Omental fat pad (tissue), 4 donors: Measurements from ENCODE around the gene TTC31. TPM values are rescaled to one million over a fixed set of nuclear protein-coding genes. Genes with fewer than 3 reads are reported as not detected.

Source experiments
- ATAC-seq: fragments of 150-250 bp; one replicate; pipeline ENCODE4 v1.9.1; 2016; ENCODE audit warnings: mild to moderate bottlenecking, moderate library complexity; ENCODE audit not compliant: low FRiP score
- DNase-seq: peaks from one replicate; pipeline ENCODE4 v3.0.0-alpha.2; 2019; ENCODE audit warnings: low spot score
- total RNA-seq, 4 donors: library from RNA; depleted of rRNA; stranded (reverse); fragments of >200 nt; gene quantifications; one replicate each; pipeline ENCODE4 v1.1.0, GENCODE V29; 2016
- TF ChIP-seq, protein P1 (sequence below), 3 donors: fragments of 450-650 bp; IDR thresholded peaks; one replicate each; pipeline ENCODE4 v1.5.1; 2016 to 2017; ENCODE audit warnings: antibody characterized with exemption in 3 of 3, mild to moderate bottlenecking in 3 of 3, moderate library complexity in 2 of 3

Gene TTC31
- total RNA-seq, 4 donors from 2014 or later, result 16.8 to 25.7 (median 22.1) TPM

- DNase-seq (no peak), ATAC-seq (no peak)
- TF ChIP-seq, protein P1, sequence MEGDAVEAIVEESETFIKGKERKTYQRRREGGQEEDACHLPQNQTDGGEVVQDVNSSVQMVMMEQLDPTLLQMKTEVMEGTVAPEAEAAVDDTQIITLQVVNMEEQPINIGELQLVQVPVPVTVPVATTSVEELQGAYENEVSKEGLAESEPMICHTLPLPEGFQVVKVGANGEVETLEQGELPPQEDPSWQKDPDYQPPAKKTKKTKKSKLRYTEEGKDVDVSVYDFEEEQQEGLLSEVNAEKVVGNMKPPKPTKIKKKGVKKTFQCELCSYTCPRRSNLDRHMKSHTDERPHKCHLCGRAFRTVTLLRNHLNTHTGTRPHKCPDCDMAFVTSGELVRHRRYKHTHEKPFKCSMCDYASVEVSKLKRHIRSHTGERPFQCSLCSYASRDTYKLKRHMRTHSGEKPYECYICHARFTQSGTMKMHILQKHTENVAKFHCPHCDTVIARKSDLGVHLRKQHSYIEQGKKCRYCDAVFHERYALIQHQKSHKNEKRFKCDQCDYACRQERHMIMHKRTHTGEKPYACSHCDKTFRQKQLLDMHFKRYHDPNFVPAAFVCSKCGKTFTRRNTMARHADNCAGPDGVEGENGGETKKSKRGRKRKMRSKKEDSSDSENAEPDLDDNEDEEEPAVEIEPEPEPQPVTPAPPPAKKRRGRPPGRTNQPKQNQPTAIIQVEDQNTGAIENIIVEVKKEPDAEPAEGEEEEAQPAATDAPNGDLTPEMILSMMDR (IDR thresholded peaks at IDR 0.05), result no peak
Observed at GRCh38 chr2:74493546-74493945, 10.7 kb downstream of the TTC31 start.

DNA sequence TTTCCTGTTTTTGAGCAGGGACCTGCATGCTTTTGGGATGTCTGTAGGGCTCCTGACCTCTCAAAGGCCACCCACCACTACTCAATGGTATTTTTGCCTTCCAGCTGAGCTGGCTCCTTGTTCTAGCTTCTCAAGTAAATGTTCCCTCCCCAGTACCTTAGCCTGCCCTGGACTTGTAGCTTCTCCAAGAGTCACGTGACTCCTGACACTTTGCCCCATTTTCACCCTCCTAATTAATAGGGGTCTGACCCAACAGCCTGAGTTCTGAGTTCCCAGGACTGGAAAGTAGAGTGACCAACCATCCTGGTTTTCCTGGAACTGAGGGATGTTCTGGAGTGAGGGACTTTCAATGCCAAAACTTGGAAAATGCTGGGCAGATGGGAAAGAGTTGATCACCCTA is 12.6 kb downstream of the TTC31 start:
- TF ChIP-seq, protein P1 (IDR thresholded peaks at IDR 0.05), result no peak
- DNase-seq, result no peak
- no peak for ATAC-seq

DNA sequence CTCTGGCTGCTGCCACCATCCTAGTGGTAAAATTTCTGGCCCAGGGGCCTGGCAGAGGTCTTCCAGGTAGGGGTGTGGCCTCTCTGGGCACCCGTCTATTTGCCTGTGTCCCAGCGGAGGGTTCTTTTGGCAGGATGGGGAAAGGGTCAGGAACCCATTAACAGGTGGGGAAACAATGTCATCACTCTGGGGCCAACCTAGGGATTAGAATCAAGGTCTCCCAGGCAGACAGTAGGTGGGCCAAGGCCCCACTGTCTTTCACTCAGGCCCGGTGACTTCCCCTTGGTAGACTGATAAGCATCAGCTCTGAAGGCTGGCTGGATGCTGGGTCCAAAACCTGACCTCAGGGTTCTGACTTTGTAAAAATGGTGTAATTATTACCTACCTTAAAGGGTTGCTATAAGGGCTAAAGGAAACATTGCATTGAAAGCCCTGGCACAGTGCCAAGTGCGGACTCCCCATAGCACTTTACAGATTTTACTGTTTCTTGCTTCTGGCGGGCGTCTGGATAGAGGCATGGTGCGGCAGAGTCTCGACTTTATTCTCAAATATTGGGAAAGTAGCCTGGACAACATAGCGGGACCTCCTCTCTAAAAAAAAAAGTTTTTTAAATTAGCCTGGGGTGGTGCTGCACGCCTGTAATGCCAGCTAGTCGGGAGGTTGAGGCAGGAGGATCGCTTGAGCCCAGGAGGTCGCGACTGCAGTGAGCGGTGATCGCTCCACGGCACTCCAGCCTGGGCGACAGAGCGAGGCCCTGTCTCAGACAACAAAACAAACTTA is 14.3 kb downstream of the TTC31 start:
- TF ChIP-seq, protein P1 (IDR thresholded peaks at IDR 0.05), result no peak
- ATAC-seq (no peak), DNase-seq (no peak)

GRCh38 chr2:74497777-74498499 is 15.1 kb downstream of the TTC31 start:
- DNase-seq, result no peak
- peak; percentile 27 for ATAC-seq
- TF ChIP-seq, protein P1 (IDR thresholded peaks at IDR 0.05), result no peak

GRCh38 chr2:74498500-74499266 is 15.8 kb downstream of the TTC31 start:
- ATAC-seq, result no peak
- TF ChIP-seq, protein P1 (IDR thresholded peaks at IDR 0.05), result no peak
- no peak for DNase-seq

- ATAC-seq (no peak), DNase-seq (no peak)
- TF ChIP-seq, protein P1 (IDR thresholded peaks at IDR 0.05), result no peak
Observed at GRCh38 chr2:74499267-74499939, 16.5 kb downstream of the TTC31 start, which contains the start of gene LBX2. LBX2 (minus strand) TSS chr2:74499603; CDS start chr2:74499537, 66 bp downstream.
